Retinal pigment epithelial cell (primary cell): Measurements from ENCODE around the gene NECTIN1.
"Not testable (repeated sequence)": the region's sequence is repeated elsewhere in the genome, so short reads cannot be mapped to it uniquely, and the experiment has no call there.

ENCODE experiments used
- DNase-seq: peaks from one replicate; pipeline ENCODE4 v3.0.0-alpha.2; 2010; ENCODE audit warnings: low read depth
- H3K4me3 ChIP-seq: 2 replicates; pipeline ENCODE4 v1.5.1; 2011; ENCODE audit warnings: mild to moderate bottlenecking, low read length, control low read depth, moderate library complexity
- TF ChIP-seq, protein P1 (sequence below): conservative IDR thresholded peaks from 2 replicates; pipeline ENCODE4 v1.5.1; 2011; ENCODE audit warnings: low read depth, low read length, control low read depth, inconsistent platforms

The NECTIN1 gene

DNA sequence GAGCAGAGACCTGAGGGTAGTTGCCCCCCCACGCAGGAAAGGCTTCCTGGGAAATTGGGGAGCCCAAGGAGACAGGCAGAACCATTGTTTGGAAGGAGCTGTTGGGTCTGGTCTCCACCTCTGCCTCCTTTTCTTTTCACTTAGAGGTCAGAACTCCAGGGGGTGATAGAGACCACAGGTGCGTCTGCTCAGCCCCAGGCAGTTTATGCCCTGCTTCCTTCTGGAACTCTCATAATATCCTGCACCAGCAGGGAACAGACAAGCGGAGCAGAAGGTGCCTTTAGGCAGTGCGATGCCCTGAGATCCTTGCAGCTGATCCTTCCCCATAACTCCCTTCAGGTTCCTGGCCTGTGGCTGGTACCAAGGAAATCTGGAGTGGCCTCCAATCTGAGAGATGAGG is 120.2 kb downstream of the NECTIN1 start:
- no peak for DNase-seq
- TF ChIP-seq, protein P1, sequence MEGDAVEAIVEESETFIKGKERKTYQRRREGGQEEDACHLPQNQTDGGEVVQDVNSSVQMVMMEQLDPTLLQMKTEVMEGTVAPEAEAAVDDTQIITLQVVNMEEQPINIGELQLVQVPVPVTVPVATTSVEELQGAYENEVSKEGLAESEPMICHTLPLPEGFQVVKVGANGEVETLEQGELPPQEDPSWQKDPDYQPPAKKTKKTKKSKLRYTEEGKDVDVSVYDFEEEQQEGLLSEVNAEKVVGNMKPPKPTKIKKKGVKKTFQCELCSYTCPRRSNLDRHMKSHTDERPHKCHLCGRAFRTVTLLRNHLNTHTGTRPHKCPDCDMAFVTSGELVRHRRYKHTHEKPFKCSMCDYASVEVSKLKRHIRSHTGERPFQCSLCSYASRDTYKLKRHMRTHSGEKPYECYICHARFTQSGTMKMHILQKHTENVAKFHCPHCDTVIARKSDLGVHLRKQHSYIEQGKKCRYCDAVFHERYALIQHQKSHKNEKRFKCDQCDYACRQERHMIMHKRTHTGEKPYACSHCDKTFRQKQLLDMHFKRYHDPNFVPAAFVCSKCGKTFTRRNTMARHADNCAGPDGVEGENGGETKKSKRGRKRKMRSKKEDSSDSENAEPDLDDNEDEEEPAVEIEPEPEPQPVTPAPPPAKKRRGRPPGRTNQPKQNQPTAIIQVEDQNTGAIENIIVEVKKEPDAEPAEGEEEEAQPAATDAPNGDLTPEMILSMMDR: no peak
- no peak overlapping the region for H3K4me3 ChIP-seq

DNA sequence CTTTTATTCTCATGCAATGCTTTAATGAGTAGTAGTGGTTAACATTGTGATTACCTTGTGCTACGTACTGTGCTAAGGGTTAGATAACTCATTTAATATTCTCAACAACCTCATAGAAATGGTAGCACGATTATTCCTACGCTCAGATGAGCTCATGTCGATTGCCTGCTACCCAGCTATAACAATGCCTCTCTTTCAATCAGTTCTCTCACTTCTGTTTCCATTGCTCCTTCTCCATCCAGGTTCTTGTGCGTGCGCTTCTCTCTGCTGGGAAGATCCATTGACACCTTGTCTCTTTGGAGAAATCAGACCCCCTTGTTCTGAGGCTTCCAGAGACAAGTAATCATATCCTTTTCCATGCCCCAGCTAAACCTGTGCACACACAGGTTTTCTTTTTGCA is 120.8 kb downstream of the NECTIN1 start:
- TF ChIP-seq, protein P1: no peak
- no peak overlapping the region for H3K4me3 ChIP-seq
- no peak for DNase-seq

DNA sequence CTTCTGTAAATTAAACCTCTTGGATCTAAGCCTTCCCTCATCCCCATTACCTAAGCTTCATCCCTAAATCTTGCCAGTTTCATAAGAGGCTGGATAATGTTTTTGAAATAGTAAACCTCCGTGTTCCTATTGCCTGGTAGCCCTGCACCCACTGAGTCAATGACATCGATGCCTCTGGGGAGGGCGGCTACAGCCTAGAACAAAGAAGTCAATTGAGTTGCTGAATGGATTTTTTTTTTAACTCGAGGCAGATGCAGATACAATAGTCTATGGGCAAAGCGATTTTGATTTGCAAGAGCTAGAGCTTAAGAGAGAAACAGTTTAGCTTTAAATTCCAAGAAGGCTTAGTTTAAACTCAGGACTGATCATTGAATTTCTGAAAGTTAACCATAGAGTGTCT is 121.3 kb downstream of the NECTIN1 start:
- no peak overlapping the region for H3K4me3 ChIP-seq
- TF ChIP-seq, protein P1: no peak
- peak; percentile 48 for DNase-seq

DNA sequence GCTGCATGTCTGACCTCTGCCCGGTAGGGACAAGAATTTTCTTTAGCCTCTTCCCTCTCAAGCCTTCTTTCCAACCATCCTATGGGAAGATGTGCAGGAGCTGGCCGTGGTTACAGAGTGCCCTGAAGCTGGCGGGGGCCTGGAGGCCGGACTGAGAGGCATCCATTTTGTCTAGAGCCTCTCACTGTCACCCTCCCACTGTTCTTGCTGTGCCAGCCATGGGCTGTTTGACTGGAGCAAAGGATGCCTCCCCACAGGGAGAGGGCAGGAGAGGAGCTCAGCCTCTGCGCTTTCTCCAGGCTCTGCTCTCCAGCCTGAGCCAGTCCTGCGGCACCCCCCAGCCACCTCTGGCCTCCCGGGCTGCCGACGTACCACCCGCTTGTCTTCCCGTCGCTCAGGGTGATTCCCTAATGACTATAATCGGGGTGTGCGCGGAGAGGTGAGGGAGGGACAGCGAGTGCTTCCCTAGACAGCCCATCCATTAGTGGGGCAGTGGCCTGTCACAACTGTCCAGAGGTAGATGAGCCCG is 123.8 kb downstream of the NECTIN1 start:
- H3K4me3 ChIP-seq: no peak overlapping the region
- TF ChIP-seq, protein P1: no peak
- no peak for DNase-seq

DNA sequence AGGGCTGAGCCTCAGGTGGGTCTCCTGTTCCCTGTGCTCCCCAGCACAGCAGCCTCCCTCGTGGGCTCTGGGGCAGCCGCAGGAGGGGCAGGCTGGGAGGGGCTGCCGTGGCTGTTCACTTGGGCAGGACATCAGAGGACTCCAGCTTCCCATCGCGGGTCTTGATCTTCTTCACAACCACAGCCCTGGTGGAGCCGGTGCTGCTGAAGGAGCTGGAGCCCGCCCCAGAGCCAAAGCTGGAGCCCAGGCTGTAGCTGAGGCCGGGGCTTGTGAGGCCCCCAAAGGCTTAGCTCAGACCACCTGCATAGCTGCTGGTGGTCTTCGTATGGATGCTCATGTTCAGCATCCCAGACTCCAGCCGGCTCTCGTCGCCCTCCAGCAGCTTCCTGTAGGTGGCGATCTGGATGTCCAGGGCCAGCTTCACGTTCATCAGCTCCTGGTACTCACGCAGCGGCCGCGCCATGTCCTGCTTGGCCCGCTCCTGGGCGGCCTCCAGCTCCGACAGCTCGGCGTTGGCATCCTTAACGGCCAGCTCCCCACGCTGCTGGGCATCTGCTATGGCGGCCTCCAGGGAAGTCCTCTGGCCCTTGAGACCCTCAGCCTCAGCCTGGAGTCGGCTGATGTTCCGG is 126.1 kb downstream of the NECTIN1 start:
- TF ChIP-seq, protein P1: peak; percentile 26
- DNase-seq: no peak
- H3K4me3 ChIP-seq: no peak overlapping the region

DNA sequence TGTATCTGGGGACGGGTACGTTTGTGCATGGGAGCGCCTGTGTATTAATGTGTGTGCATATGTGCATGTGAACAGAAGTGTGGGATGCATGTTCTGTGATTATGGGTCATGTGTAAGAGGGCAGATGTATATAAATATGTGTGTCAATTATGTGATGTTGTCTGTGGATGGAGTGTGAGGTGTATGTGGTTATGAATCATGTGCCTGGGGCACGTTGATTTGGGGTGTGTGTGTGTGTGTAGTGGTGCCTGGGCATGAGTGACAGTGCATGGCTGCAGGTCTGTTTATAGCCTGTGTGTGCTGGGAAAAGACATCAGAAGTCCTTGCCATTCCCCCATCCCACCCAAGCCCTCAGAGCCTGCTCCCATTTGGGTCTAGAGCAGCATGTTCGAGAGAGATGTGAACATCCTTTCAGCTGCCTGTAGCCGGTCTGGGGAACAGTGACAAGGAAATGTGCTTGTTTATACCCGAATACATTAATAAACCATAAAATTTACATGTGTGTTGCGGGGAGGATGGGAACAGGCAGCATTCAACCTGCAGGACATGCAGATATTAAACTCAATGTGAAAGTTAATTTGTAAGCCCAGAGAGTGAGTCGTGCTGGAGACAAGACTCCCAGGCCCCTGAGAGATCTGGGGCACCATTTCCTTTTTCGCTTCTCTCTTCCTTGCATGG is 129.0 kb downstream of the NECTIN1 start:
- DNase-seq: no peak
- TF ChIP-seq, protein P1: no peak
- no peak overlapping the region for H3K4me3 ChIP-seq

DNA sequence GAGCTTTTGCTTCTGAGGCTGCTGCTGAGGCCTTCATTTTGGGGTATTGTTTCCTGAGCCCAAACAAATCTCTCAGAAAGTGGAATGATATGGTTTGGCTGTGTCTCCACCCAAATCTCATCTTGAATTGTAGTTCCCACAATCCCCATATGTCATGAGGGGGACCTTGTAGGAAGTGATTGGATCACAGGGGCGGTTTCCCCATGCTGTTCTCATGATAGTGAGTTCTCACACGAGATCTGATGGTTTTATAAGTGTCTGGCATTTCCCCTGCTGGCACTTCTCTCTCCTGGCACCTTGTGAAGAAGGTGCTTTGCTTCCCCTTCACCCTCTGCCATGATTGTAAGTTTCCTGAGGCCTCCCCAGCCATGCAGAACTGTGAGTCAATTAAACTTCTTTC is 133.1 kb downstream of the NECTIN1 start:
- H3K4me3 ChIP-seq, DNase-seq: not testable (repeated sequence)
